ENCODE results near the gene CGA. TPM values are rescaled to one million over a fixed set of nuclear protein-coding genes. Genes with fewer than 3 reads are reported as not detected.

Gene CGA
- total RNA-seq, 2 donors from 2014 or later = not detected

- peak; percentile 70 for TF ChIP-seq CTCF (IDR thresholded peaks at IDR 0.05)
- H3K27me3 ChIP-seq (replicated peaks; ENCODE audit: insufficient read depth) = no peaks in the 10 kb centered on the region
- no peaks in the 10 kb centered on the region for H3K9me3 ChIP-seq
- DNase-seq (ENCODE audit: low spot score) (peak; percentile 6), ATAC-seq (ENCODE audit: insufficient number of reproducible peaks, low FRiP score, low read depth) (no peak)
- H3K4me3 ChIP-seq = no peak overlapping the region
- H3K4me1 ChIP-seq (ENCODE audit: control insufficient read depth in 1 of 2, low read depth in 2 of 2) = no peaks in the 10 kb centered on the region
- no peaks in the 10 kb centered on the region for H3K36me3 ChIP-seq
- no peak overlapping the region for H3K27ac ChIP-seq
These were observed 15.8 kb downstream of the CGA start for GRCh38 chr6:87078983-87079616.

- Histone ChIP-seq H3K9me3 (no peaks in the 10 kb centered on the region), H3K4me3 (no peak overlapping the region), H3K27ac (no peak overlapping the region), H3K4me1 (ENCODE audit: control insufficient read depth in 1 of 2, low read depth in 2 of 2) (no peaks in the 10 kb centered on the region), H3K27me3 (replicated peaks; ENCODE audit: insufficient read depth) (no peaks in the 10 kb centered on the region), H3K36me3 (no peaks in the 10 kb centered on the region)
- ATAC-seq (ENCODE audit: insufficient number of reproducible peaks, low FRiP score, low read depth) (no peak), DNase-seq (ENCODE audit: low spot score) (no peak)
- no peak for TF ChIP-seq CTCF (IDR thresholded peaks at IDR 0.05)
These were observed 19.7 kb downstream of the CGA start for GRCh38 chr6:87075168-87075567.

GRCh38 chr6:87074101-87074621 lies 20.7 kb downstream of the CGA start:
- no peak for ATAC-seq (ENCODE audit: insufficient number of reproducible peaks, low FRiP score, low read depth)
- no peak overlapping the region for H3K27ac ChIP-seq

GRCh38 chr6:87071683-87072082 lies 23.2 kb downstream of the CGA start:
- H3K36me3 ChIP-seq = no peaks in the 10 kb centered on the region
- no peaks in the 10 kb centered on the region for H3K9me3 ChIP-seq
- H3K27me3 ChIP-seq (replicated peaks; ENCODE audit: insufficient read depth) = no peaks in the 10 kb centered on the region
- no peak overlapping the region for H3K4me3 ChIP-seq
- ATAC-seq (ENCODE audit: insufficient number of reproducible peaks, low FRiP score, low read depth) (no peak), DNase-seq (ENCODE audit: low spot score) (no peak)
- no peak overlapping the region for H3K27ac ChIP-seq
- TF ChIP-seq CTCF (IDR thresholded peaks at IDR 0.05) = no peak
- no peaks in the 10 kb centered on the region for H3K4me1 ChIP-seq (ENCODE audit: control insufficient read depth in 1 of 2, low read depth in 2 of 2)

More at GRCh38 chr6:87074101-87074621, 20.7 kb downstream of the CGA start:
- TF ChIP-seq CTCF (IDR thresholded peaks at IDR 0.05) = no peak
- DNase-seq (ENCODE audit: low spot score) = no peak
- Histone ChIP-seq H3K27me3 (replicated peaks; ENCODE audit: insufficient read depth) (no peaks in the 10 kb centered on the region), H3K4me3 (no peak overlapping the region), H3K9me3 (no peaks in the 10 kb centered on the region), H3K36me3 (no peaks in the 10 kb centered on the region), H3K4me1 (ENCODE audit: control insufficient read depth in 1 of 2, low read depth in 2 of 2) (no peaks in the 10 kb centered on the region)

- H3K4me1 ChIP-seq (ENCODE audit: control insufficient read depth in 1 of 2, low read depth in 2 of 2) = no peaks in the 10 kb centered on the region
- H3K9me3 ChIP-seq = no peaks in the 10 kb centered on the region
- no peaks in the 10 kb centered on the region for H3K27me3 ChIP-seq (replicated peaks; ENCODE audit: insufficient read depth)
- no peak for TF ChIP-seq CTCF (IDR thresholded peaks at IDR 0.05)
- DNase-seq (ENCODE audit: low spot score) = no peak
- H3K36me3 ChIP-seq = no peaks in the 10 kb centered on the region
- H3K27ac ChIP-seq = no peak overlapping the region
- no peak for ATAC-seq (ENCODE audit: insufficient number of reproducible peaks, low FRiP score, low read depth)
- H3K4me3 ChIP-seq = no peak overlapping the region
These were observed 24.2 kb downstream of the CGA start for GRCh38 chr6:87070741-87071140.
